Astrocyte (in vitro differentiated cells and primary cell): ENCODE results near the gene ZXDC. TPM values are rescaled to one million over a fixed set of nuclear protein-coding genes. Genes with fewer than 3 reads are reported as not detected.

Experiments used
- DNase-seq: peaks from one replicate; pipeline ENCODE4 v3.0.0-alpha.2; 2010; ENCODE audit warnings: low read depth
- FAIRE-seq: peaks from 2 replicates; lab custom pipeline; 2011; peaks lifted over from hg19 to GRCh38; lab: Jason Lieb, UNC
- H2AFZ ChIP-seq: 2 replicates; pipeline ENCODE4 v1.6.0; 2012; ENCODE audit warnings: low read depth, low read length, inconsistent platforms
- H3K27ac ChIP-seq: 2 replicates; pipeline ENCODE4 v1.5.1; 2011; ENCODE audit warnings: low read depth, low read length, inconsistent platforms
- H3K27me3 ChIP-seq: 2 replicates; pipeline ENCODE4 v1.6.0; 2011; ENCODE audit warnings: low read length, inconsistent platforms; ENCODE audit not compliant: insufficient read depth
- H3K36me3 ChIP-seq: 2 replicates; pipeline ENCODE4 v1.5.1; 2011; ENCODE audit warnings: low read length, inconsistent platforms; ENCODE audit not compliant: insufficient read depth
- H3K4me1 ChIP-seq: 2 replicates; pipeline ENCODE4 v1.5.1; 2011; ENCODE audit warnings: low read length, inconsistent platforms; ENCODE audit not compliant: insufficient read depth
- H3K4me2 ChIP-seq: 2 replicates; pipeline ENCODE4 v1.6.0; 2012; ENCODE audit warnings: low read length, inconsistent platforms
- H3K4me3 ChIP-seq: 2 replicates; pipeline ENCODE4 v1.5.1; 2011; ENCODE audit warnings: low read depth, mild to moderate bottlenecking, low read length, inconsistent platforms; ENCODE audit not compliant: insufficient read depth
- H3K79me2 ChIP-seq: 2 replicates; pipeline ENCODE4 v1.6.0; 2012; ENCODE audit warnings: mild to moderate bottlenecking, low read length, inconsistent platforms; ENCODE audit not compliant: insufficient read depth
- H3K9ac ChIP-seq: 2 replicates; pipeline ENCODE4 v1.6.0; 2012; ENCODE audit warnings: mild to moderate bottlenecking, low read length, inconsistent platforms
- H3K9me3 ChIP-seq: 2 replicates; pipeline ENCODE4 v1.5.1; 2012; ENCODE audit warnings: low read depth, mild to moderate bottlenecking, low read length, inconsistent platforms; ENCODE audit not compliant: insufficient read depth
- H4K20me1 ChIP-seq: 2 replicates; pipeline ENCODE4 v1.6.0; 2012; ENCODE audit warnings: low read length, inconsistent platforms; ENCODE audit not compliant: insufficient read depth
- H3K27ac Mint-ChIP-seq: one replicate; pipeline ENCODE4 v1.8.0; 2021; ENCODE audit warnings: mild to moderate bottlenecking, mixed read lengths; ENCODE audit not compliant: unreplicated experiment
- H3K27me3 Mint-ChIP-seq: one replicate; pipeline ENCODE4 v1.8.0; 2021; ENCODE audit warnings: low read depth, mixed read lengths; ENCODE audit not compliant: unreplicated experiment
- H3K36me3 Mint-ChIP-seq: one replicate; pipeline ENCODE4 v1.8.0; 2021; ENCODE audit warnings: low read depth, mixed read lengths; ENCODE audit not compliant: unreplicated experiment
- H3K4me1 Mint-ChIP-seq: one replicate; pipeline ENCODE4 v1.8.0; 2021; ENCODE audit warnings: low read depth, mixed read lengths; ENCODE audit not compliant: unreplicated experiment
- H3K4me3 Mint-ChIP-seq: one replicate; pipeline ENCODE4 v1.8.0; 2021; ENCODE audit warnings: mild to moderate bottlenecking, moderate library complexity, mixed read lengths; ENCODE audit not compliant: unreplicated experiment
- H3K9me3 Mint-ChIP-seq: one replicate; pipeline ENCODE4 v1.8.0; 2021; ENCODE audit warnings: mild to moderate bottlenecking, mixed read lengths; ENCODE audit not compliant: unreplicated experiment
- CTCF ChIP-seq: IDR thresholded peaks from 2 replicates; pipeline ENCODE4 v1.5.1; 2011; ENCODE audit warnings: low read depth, mild to moderate bottlenecking, inconsistent platforms, low read length, moderate library complexity; ENCODE audit not compliant: insufficient read depth
- EZH2 ChIP-seq: IDR thresholded peaks from 2 replicates; pipeline ENCODE4 v1.6.1; 2012; ENCODE audit warnings: mild to moderate bottlenecking, low read length, inconsistent platforms; ENCODE audit not compliant: insufficient read depth
- total RNA-seq: library from RNA; stranded (reverse); gene quantifications from 2 replicates; pipeline ENCODE4 v1.2.1, GENCODE V29; 2021

The ZXDC gene
- total RNA-seq, 1 donor from 2014 or later, result 19.6 TPM

DNA sequence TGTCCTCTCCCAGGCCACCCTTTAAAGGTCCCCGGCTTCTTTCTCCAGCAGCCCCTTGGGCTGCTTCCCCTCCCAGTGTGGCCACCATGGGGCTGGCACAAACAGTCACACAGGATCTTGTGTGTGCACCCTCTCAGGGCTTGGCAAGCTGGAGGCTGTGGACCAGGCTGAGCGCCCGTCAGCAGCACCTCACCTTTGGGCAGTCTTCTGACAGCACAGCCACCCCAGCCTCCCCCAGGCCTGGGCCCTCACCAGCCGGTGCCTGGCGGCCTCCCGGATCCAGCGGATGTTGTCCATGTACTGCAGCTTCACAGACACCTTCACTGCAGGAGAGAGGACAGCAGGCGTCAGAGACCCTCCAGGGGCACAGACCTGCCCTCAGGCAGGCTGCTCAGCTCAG lies 20.1 kb upstream of the ZXDC start:
- Mint-ChIP-seq H3K36me3 (no peaks in the 10 kb centered on the region), H3K27me3 (peaks cover 17% of the 10 kb centered on the region), H3K9me3 (no peaks in the 10 kb centered on the region), H3K4me1 (no peaks in the 10 kb centered on the region), H3K27ac (no peak overlapping the region), H3K4me3 (no peak overlapping the region)
- Histone ChIP-seq H3K4me1 (no peaks in the 10 kb centered on the region), H2AFZ (no peak overlapping the region), H3K27me3 (peaks cover 2% of the 10 kb centered on the region), H3K9me3 (no peaks in the 10 kb centered on the region), H3K27ac (no peak overlapping the region), H3K4me2 (no peak overlapping the region), H3K79me2 (no peaks in the 10 kb centered on the region), H4K20me1 (no peaks in the 10 kb centered on the region), H3K9ac (no peak overlapping the region), H3K4me3 (no peak overlapping the region), H3K36me3 (no peaks in the 10 kb centered on the region)
- DNase-seq (no peak), FAIRE-seq (no peak)
- TF ChIP-seq CTCF (no peak), EZH2 (no peak)

DNA sequence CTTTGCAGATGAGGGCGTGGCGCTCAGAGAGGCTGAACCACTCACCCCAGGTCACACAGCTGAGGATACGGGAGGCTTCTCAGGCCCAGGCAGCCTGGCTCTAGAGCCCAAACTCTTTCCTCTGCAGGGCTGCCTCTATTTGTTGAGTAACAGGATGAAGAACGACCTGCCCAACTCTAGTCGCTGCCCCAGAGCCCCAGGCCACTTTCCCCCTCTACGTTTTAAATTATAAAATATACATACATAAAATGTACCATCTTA lies 19.2 kb upstream of the ZXDC start:
- H3K9me3 Mint-ChIP-seq, result no peaks in the 10 kb centered on the region
- no peaks in the 10 kb centered on the region for H3K9me3 ChIP-seq
- H3K4me1 ChIP-seq, result no peaks in the 10 kb centered on the region
- no peaks in the 10 kb centered on the region for H4K20me1 ChIP-seq
- TF ChIP-seq CTCF (no peak), EZH2 (no peak)
- no peaks in the 10 kb centered on the region for H3K36me3 Mint-ChIP-seq
- H2AFZ ChIP-seq, result no peak overlapping the region
- H3K4me3 ChIP-seq, result no peak overlapping the region
- no peak for DNase-seq
- no peak overlapping the region for H3K27ac ChIP-seq
- no peak for FAIRE-seq
- no peak overlapping the region for H3K9ac ChIP-seq
- H3K27me3 ChIP-seq, result peaks cover 2% of the 10 kb centered on the region
- H3K27me3 Mint-ChIP-seq, result peaks cover 14% of the 10 kb centered on the region
- no peak overlapping the region for H3K4me3 Mint-ChIP-seq
- no peak overlapping the region for H3K27ac Mint-ChIP-seq
- no peaks in the 10 kb centered on the region for H3K79me2 ChIP-seq
- peaks cover 2% of the 10 kb centered on the region for H3K4me1 Mint-ChIP-seq
- H3K36me3 ChIP-seq, result no peaks in the 10 kb centered on the region
- H3K4me2 ChIP-seq, result no peak overlapping the region

DNA sequence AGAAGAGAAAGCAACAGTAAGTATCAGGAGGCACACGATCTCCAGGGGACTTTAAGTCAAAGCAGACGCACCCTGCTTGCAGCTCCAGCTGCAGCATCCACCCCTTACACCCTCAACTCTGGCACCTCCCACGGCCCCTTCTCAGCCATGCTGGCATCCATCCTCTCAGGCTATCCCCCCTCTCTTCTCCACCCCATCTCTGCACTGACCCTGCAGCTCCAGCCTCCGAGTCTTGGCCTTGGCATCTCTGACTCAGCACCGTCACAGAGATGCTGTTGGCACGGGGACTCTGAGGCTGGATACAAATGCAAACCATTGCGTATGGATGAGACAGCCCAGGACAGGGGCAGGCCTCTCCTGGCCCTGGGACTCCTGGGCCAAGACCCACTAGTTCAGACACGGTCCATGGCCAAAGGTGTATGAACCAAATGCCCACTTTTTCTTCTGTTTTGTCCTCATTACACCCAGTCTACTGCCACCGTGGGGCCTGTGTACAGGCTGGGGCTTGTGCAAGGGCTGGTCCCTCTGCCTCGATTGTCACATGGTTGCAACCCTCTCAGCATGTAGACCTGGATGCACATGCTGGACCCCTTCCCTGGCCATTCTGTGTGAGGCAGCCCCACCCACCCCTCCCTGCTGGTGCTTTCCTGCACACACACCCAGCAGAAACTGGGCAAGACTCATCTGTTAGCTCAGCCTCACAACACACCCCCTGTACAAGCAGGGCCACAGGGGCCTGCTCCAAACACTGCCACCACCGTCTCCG lies 18.7 kb upstream of the ZXDC start:
- H3K27ac ChIP-seq, result no peak overlapping the region
- Mint-ChIP-seq H3K9me3 (no peaks in the 10 kb centered on the region), H3K4me1 (peaks cover 3% of the 10 kb centered on the region), H3K27me3 (peaks cover 14% of the 10 kb centered on the region), H3K27ac (no peak overlapping the region), H3K36me3 (no peaks in the 10 kb centered on the region), H3K4me3 (no peak overlapping the region)
- H3K27me3 ChIP-seq, result peaks cover 2% of the 10 kb centered on the region
- H3K4me2 ChIP-seq, result no peak overlapping the region
- no peaks in the 10 kb centered on the region for H3K36me3 ChIP-seq
- no peak overlapping the region for H3K4me3 ChIP-seq
- FAIRE-seq, result no peak
- no peak overlapping the region for H3K9ac ChIP-seq
- no peaks in the 10 kb centered on the region for H3K9me3 ChIP-seq
- no peaks in the 10 kb centered on the region for H3K4me1 ChIP-seq
- H4K20me1 ChIP-seq, result no peaks in the 10 kb centered on the region
- no peak for TF ChIP-seq CTCF
- no peak overlapping the region for H2AFZ ChIP-seq
- no peaks in the 10 kb centered on the region for H3K79me2 ChIP-seq
- DNase-seq, result no peak
